Measurements from ENCODE around the gene KIAA1549.

Gene KIAA1549

GRCh38 chr7:138935465-138936011, 45.7 kb downstream of the KIAA1549 start:
- peaks cover 3% of the 10 kb centered on the region for H3K4me1 ChIP-seq (ENCODE audit: control insufficient read depth, insufficient read depth, low read depth, low read length)
- no peak overlapping the region for H3K14ac ChIP-seq (ENCODE audit: low read length in 2 of 2)
- H3K36me3 ChIP-seq (ENCODE audit: control insufficient read depth in 1 of 2, insufficient read depth in 2 of 2, low read depth in 1 of 2, low read length in 2 of 2): no peaks in the 10 kb centered on the region
- no peak overlapping the region for H4K91ac ChIP-seq (ENCODE audit: low read length)
- no peak overlapping the region for H3K4ac ChIP-seq (ENCODE audit: low read depth in 1 of 2, low read length in 2 of 2)
- peak overlapping the region in 1 of 2 experiments; percentile 1 for H3K18ac ChIP-seq (ENCODE audit: low read depth in 1 of 2, low read length in 2 of 2)
- peak; percentile 84 for DNase-seq
- H2BK5ac ChIP-seq (ENCODE audit: low read depth, low read length, poor library complexity, severe bottlenecking): no peak overlapping the region
- H4K8ac ChIP-seq (ENCODE audit: low read length): no peak overlapping the region
- H2BK15ac ChIP-seq (ENCODE audit: low read depth, poor library complexity, severe bottlenecking): no peak overlapping the region
- peak overlapping the region; percentile 73 for H3K9ac ChIP-seq (ENCODE audit: low read length)
- H3K27ac ChIP-seq (ENCODE audit: low read length, poor library complexity, severe bottlenecking): no peak overlapping the region
- H3K23ac ChIP-seq (ENCODE audit: low read length in 2 of 2): no peak overlapping the region
- no peaks in the 10 kb centered on the region for H3K9me3 ChIP-seq (ENCODE audit: control insufficient read depth, low read length)
- no peak overlapping the region for H2BK12ac ChIP-seq (ENCODE audit: low read length in 2 of 2)
- H3K4me3 ChIP-seq (ENCODE audit: insufficient read depth in 1 of 2, low read depth in 1 of 2, low read length in 2 of 2): peak overlapping the region in 1 of 2 experiments; percentile 28
- peaks cover 14% of the 10 kb centered on the region for H3K79me1 ChIP-seq (replicated peaks; ENCODE audit: low read length, poor library complexity, severe bottlenecking)
- no peak overlapping the region for H2AFZ ChIP-seq (ENCODE audit: low read depth, low read length)
- H3K27me3 ChIP-seq (ENCODE audit: control insufficient read depth in 1 of 2, insufficient read depth in 1 of 2, low read length in 2 of 2): no peaks in the 10 kb centered on the region
- no peak overlapping the region for H2BK120ac ChIP-seq (ENCODE audit: low read depth, low read length)
- no peak overlapping the region for H2AK5ac ChIP-seq (ENCODE audit: low read length, severe bottlenecking)
- no peak overlapping the region for H3K4me2 ChIP-seq (ENCODE audit: low read length, poor library complexity, severe bottlenecking)
- 41% methylated on average over 6 of the region's 6 CpGs for WGBS

GRCh38 chr7:138934861-138935260, 46.3 kb downstream of the KIAA1549 start:
- no peak overlapping the region for H2BK15ac ChIP-seq (ENCODE audit: low read depth, poor library complexity, severe bottlenecking)
- no peak overlapping the region for H4K8ac ChIP-seq (ENCODE audit: low read length)
- H3K27ac ChIP-seq (ENCODE audit: low read length, poor library complexity, severe bottlenecking): no peak overlapping the region
- H2BK5ac ChIP-seq (ENCODE audit: low read depth, low read length, poor library complexity, severe bottlenecking): no peak overlapping the region
- no peak overlapping the region for H3K14ac ChIP-seq (ENCODE audit: low read length in 2 of 2)
- H2BK120ac ChIP-seq (ENCODE audit: low read depth, low read length): no peak overlapping the region
- H3K18ac ChIP-seq (ENCODE audit: low read depth in 1 of 2, low read length in 2 of 2): no peak overlapping the region
- H2AK5ac ChIP-seq (ENCODE audit: low read length, severe bottlenecking): no peak overlapping the region
- peaks cover 3% of the 10 kb centered on the region for H3K4me1 ChIP-seq (ENCODE audit: control insufficient read depth, insufficient read depth, low read depth, low read length)
- peak overlapping the region; percentile 73 for H3K9ac ChIP-seq (ENCODE audit: low read length)
- H2BK12ac ChIP-seq (ENCODE audit: low read length in 2 of 2): peak overlapping the region in 1 of 2 experiments; percentile 30
- WGBS: 12% methylated on average over 3 of the region's 3 CpGs
- DNase-seq: peak; percentile 79
- no peak overlapping the region for H3K4ac ChIP-seq (ENCODE audit: low read depth in 1 of 2, low read length in 2 of 2)
- H3K9me3 ChIP-seq (ENCODE audit: control insufficient read depth, low read length): no peaks in the 10 kb centered on the region
- no peaks in the 10 kb centered on the region for H3K36me3 ChIP-seq (ENCODE audit: control insufficient read depth in 1 of 2, insufficient read depth in 2 of 2, low read depth in 1 of 2, low read length in 2 of 2)
- no peak overlapping the region for H3K4me2 ChIP-seq (ENCODE audit: low read length, poor library complexity, severe bottlenecking)
- no peak overlapping the region for H3K23ac ChIP-seq (ENCODE audit: low read length in 2 of 2)
- H3K4me3 ChIP-seq (ENCODE audit: insufficient read depth in 1 of 2, low read depth in 1 of 2, low read length in 2 of 2): peak overlapping the region in 1 of 2 experiments; percentile 28
- H4K91ac ChIP-seq (ENCODE audit: low read length): no peak overlapping the region
- H2AFZ ChIP-seq (ENCODE audit: low read depth, low read length): no peak overlapping the region
- H3K27me3 ChIP-seq (ENCODE audit: control insufficient read depth in 1 of 2, insufficient read depth in 1 of 2, low read length in 2 of 2): no peaks in the 10 kb centered on the region
- H3K79me1 ChIP-seq (replicated peaks; ENCODE audit: low read length, poor library complexity, severe bottlenecking): peaks cover 14% of the 10 kb centered on the region

- Histone ChIP-seq H3K27ac (ENCODE audit: low read length, poor library complexity, severe bottlenecking) (no peak overlapping the region), H4K91ac (ENCODE audit: low read length) (no peak overlapping the region), H3K27me3 (ENCODE audit: control insufficient read depth in 1 of 2, insufficient read depth in 1 of 2, low read length in 2 of 2) (no peaks in the 10 kb centered on the region), H2BK12ac (ENCODE audit: low read length in 2 of 2) (no peak overlapping the region), H3K14ac (ENCODE audit: low read length in 2 of 2) (no peak overlapping the region), H3K4me3 (ENCODE audit: insufficient read depth in 1 of 2, low read depth in 1 of 2, low read length in 2 of 2) (no peak overlapping the region), H3K79me1 (replicated peaks; ENCODE audit: low read length, poor library complexity, severe bottlenecking) (peaks cover 13% of the 10 kb centered on the region), H2BK5ac (ENCODE audit: low read depth, low read length, poor library complexity, severe bottlenecking) (no peak overlapping the region), H3K23ac (ENCODE audit: low read length in 2 of 2) (no peak overlapping the region), H4K8ac (ENCODE audit: low read length) (no peak overlapping the region), H3K9me3 (ENCODE audit: control insufficient read depth, low read length) (no peaks in the 10 kb centered on the region), H3K9ac (ENCODE audit: low read length) (peak overlapping the region; percentile 73), H3K4ac (ENCODE audit: low read depth in 1 of 2, low read length in 2 of 2) (no peak overlapping the region), H2BK15ac (ENCODE audit: low read depth, poor library complexity, severe bottlenecking) (no peak overlapping the region), H3K4me1 (ENCODE audit: control insufficient read depth, insufficient read depth, low read depth, low read length) (peaks cover 3% of the 10 kb centered on the region), H2BK120ac (ENCODE audit: low read depth, low read length) (no peak overlapping the region), H2AK5ac (ENCODE audit: low read length, severe bottlenecking) (no peak overlapping the region), H3K36me3 (ENCODE audit: control insufficient read depth in 1 of 2, insufficient read depth in 2 of 2, low read depth in 1 of 2, low read length in 2 of 2) (no peaks in the 10 kb centered on the region), H2AFZ (ENCODE audit: low read depth, low read length) (no peak overlapping the region), H3K18ac (ENCODE audit: low read depth in 1 of 2, low read length in 2 of 2) (no peak overlapping the region), H3K4me2 (ENCODE audit: low read length, poor library complexity, severe bottlenecking) (no peak overlapping the region)
- no peak for DNase-seq
- WGBS: 89% methylated on average over 5 of the region's 8 CpGs
Measured at GRCh38 chr7:138934367-138934766, 46.8 kb downstream of the KIAA1549 start.

GRCh38 chr7:138932870-138933269, 48.3 kb downstream of the KIAA1549 start:
- Histone ChIP-seq H3K36me3 (ENCODE audit: control insufficient read depth in 1 of 2, insufficient read depth in 2 of 2, low read depth in 1 of 2, low read length in 2 of 2) (no peaks in the 10 kb centered on the region), H3K79me1 (replicated peaks; ENCODE audit: low read length, poor library complexity, severe bottlenecking) (peaks cover 14% of the 10 kb centered on the region), H3K4me3 (ENCODE audit: insufficient read depth in 1 of 2, low read depth in 1 of 2, low read length in 2 of 2) (no peak overlapping the region), H2AK5ac (ENCODE audit: low read length, severe bottlenecking) (no peak overlapping the region), H2BK120ac (ENCODE audit: low read depth, low read length) (no peak overlapping the region), H2BK15ac (ENCODE audit: low read depth, poor library complexity, severe bottlenecking) (no peak overlapping the region), H3K14ac (ENCODE audit: low read length in 2 of 2) (peak overlapping the region in 1 of 2 experiments; percentile 0), H3K27me3 (ENCODE audit: control insufficient read depth in 1 of 2, insufficient read depth in 1 of 2, low read length in 2 of 2) (no peaks in the 10 kb centered on the region), H3K4ac (ENCODE audit: low read depth in 1 of 2, low read length in 2 of 2) (no peak overlapping the region), H3K4me1 (ENCODE audit: control insufficient read depth, insufficient read depth, low read depth, low read length) (peaks cover 3% of the 10 kb centered on the region), H3K4me2 (ENCODE audit: low read length, poor library complexity, severe bottlenecking) (no peak overlapping the region), H3K27ac (ENCODE audit: low read length, poor library complexity, severe bottlenecking) (no peak overlapping the region), H3K9ac (ENCODE audit: low read length) (no peak overlapping the region), H2BK12ac (ENCODE audit: low read length in 2 of 2) (no peak overlapping the region), H4K91ac (ENCODE audit: low read length) (no peak overlapping the region), H3K9me3 (ENCODE audit: control insufficient read depth, low read length) (no peaks in the 10 kb centered on the region), H2AFZ (ENCODE audit: low read depth, low read length) (no peak overlapping the region), H2BK5ac (ENCODE audit: low read depth, low read length, poor library complexity, severe bottlenecking) (no peak overlapping the region), H3K18ac (ENCODE audit: low read depth in 1 of 2, low read length in 2 of 2) (no peak overlapping the region), H4K8ac (ENCODE audit: low read length) (no peak overlapping the region), H3K23ac (ENCODE audit: low read length in 2 of 2) (no peak overlapping the region)
- DNase-seq: no peak
- WGBS: 88% methylated on average over 11 of the region's 12 CpGs

All from mesenchymal stem cell (in vitro differentiated cells and primary cell).